HG03064 (cell line): ENCODE data around the gene UBE2Q1.

ENCODE experiments used
- ATAC-seq: cut with Tn5 transposase; IDR thresholded peaks from one replicate; pipeline ENCODE4 v1.9.1; 2021; ENCODE audit warnings: low read depth; ENCODE audit not compliant: unreplicated experiment

UBE2Q1 gene

DNA sequence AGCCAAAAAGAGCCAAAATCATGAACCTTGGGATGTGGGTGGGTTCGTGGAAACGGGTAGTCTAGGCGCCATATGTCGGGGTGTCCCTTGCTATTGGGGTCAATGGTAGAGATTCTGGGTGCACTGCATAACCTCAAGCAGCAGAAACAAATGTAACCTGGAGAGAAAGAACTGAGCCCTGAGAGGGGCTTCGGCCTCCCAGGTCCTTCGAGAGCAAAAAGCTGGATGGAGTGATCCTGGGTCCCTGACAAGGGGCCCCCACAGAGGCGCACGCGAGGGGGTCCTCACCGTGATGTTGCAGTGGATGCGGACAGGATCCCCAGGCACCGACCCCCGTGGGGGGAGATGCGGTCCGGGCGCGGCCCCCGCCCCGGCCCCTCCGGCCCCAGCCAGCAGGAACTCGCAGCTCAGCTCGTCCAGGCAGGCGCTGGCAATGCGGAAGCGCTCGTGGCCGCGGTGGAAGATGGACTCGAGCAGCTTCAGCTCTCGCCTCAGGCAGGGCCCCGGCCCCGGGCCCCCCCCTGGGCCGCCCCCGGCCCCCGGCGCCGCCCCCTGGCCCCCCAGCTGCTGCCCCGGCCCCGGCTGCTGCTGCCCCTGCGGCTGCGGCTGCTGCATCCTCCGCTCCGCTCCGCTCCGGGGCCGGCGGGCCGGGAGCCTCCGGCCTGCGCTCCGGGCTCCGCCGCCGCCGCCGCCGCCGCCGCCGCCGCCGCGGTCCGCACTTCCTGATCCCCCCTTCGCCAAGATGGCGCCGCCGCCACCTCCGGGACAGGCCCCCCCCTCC is at the start of gene UBE2Q1:
Gene UBE2Q1, minus strand, starts transcription at position 724 of the 781 bp plus-strand sequence. Its CDS starts 109 bp downstream, at position 615.
- no peak for ATAC-seq

DNA sequence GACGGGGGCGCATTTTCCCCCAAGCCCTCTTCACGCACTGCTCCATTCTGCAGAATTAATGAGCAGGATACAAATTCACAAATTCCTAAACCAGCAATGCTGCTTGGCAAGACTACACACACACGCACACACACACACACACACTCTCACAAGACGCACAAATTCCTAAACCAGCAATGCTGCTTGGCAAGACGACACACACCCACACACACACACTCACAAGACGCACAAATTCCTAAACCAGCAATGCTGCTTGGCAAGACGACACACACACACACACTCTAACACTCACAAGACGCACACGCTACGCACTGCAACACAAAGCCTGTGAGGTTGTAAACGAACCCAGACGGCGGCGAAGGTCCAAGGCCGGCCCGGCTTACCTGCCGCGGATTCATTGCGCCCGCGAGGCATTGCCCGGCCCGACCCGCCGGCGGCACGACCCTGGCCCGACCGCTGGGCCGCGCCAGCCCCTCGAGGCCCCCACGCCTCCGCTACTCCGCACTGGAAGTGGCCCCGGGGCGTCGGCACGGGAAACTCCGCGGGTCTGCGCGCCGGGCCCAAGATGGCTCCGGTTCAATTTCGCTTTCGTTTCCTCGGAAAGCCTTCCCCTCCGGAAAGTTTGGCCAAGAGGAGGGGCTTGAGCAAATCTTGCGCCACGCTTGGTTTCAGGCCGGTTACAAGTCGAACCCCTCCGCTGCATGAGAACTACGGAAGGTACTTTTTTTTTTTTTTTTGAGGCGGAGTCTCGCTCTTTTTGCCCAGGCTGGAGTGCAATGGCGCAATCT is 49.3 kb upstream of the UBE2Q1 start, which contains the start of gene ADAR:
Gene ADAR, minus strand, starts transcription at position 578 of the 788 bp plus-strand sequence. Its CDS starts 180 bp downstream, at position 398.
- ATAC-seq, result peak; percentile 65

DNA sequence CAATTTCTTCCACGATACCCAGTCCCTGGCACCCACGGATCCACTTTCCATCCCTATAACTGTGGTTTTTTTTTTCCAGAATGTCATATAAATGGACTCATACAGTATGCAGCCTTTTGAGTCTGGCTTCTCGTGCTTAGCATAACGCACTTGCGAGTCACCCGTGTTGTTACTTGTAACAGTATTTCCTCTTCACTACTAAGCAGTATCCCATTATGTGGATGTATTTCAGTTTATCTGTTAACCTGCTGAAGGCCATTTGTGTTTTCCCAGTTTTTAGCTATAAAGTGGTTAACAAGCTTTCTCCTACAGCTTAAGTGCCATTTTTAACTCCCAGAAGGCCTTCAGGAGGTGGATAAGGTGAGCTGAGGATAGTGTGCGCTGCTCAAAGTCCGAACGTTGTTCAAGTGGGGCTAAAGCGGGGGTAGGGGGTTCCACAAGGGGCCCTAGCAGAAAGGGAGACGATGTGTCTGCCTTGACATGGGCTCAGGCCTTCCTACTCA is 48.7 kb upstream of the UBE2Q1 start:
- no peak for ATAC-seq

DNA sequence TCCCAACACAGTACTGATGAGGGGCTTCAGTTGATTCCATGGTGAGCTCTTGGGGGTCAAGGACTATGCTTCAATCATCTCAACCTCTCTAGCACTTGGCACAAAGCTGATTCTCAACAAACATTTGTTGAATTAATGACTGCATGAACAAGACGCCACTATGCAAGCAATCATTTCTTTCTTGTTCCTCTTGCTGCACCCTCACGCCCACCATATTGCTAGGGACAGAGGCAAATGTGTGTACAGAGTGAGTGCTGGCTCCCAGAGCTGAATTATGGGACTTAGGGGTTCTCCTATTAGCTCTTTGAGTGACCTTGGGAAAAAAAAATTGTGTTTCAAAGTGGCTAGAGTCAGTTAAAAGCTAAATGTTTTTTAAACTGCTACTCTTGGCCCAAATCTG is 47.1 kb upstream of the UBE2Q1 start:
- ATAC-seq, result no peak

DNA sequence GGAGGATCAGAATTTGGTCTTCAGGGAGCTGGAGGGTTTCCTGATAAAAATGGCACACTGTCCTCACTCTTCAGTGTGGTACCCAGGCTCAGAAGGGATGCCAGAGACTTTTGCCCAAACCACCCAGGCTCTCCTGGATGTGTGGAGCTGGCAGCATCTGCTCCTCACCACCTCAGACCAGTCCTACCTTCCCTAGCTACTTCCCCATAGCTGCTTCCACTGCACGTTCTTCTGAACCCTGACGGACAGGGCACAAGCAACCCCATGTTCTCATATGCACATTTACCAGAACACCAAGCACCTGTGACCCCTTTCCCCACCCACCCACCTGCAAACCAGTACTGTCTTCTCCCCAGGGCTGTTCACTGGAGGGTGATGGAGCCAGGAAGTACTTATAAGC is 44.9 kb upstream of the UBE2Q1 start:
- no peak for ATAC-seq

DNA sequence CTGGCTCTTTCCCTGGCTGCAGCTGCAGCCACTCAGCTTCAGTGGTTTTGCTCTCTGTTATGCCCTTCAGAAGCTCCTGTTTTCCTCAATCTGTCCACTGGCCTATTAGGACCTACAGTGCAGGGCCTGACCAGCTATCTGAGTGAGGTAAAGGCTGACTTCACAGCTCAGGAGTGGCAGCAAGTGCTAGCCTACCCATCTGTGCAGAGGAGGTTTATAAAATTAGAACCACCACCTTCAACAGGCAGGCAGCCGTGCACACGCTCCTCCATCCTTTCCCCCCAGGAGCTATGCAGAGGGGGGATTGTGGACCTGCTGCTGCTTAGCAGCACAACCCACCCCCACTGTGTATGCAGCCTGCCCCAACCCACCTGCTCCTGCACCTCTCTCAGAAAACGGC is 41.2 kb upstream of the UBE2Q1 start:
- no peak for ATAC-seq

DNA sequence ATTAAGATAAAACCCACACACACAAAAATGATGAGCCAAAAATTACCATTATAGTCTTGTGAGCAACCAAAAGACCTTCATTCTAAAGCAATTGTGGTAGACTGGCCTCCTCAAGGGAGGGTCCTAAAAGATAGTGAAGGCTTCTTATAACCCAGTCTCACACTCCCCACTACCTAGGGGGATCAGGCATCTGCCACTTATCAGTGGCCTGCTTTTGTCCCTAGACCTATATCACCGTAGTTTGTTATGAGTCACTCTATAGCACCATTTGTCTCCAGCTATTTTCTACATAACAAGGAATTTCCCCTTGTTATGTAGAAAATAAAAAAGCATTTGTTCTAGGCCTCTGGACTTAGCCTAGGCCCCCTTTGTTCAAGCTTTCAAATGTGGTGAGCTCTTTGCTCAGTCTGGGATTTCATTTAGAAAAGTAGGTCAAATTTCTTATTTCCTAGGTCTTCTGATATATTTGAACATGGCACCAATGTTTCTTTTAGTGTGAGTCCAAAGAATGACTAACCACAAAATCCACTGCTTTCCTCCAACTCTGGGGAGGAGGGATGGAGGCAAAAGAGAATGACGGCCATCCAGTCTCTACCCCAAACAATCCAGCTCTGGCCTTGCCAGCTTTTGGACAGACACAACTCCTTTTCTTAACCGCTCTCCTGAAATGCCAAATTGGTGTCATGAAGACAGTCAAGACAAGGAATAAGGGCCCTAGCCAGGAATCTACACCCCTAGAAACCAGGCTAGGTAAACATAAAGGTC is 40.6 kb upstream of the UBE2Q1 start:
- no peak for ATAC-seq

DNA sequence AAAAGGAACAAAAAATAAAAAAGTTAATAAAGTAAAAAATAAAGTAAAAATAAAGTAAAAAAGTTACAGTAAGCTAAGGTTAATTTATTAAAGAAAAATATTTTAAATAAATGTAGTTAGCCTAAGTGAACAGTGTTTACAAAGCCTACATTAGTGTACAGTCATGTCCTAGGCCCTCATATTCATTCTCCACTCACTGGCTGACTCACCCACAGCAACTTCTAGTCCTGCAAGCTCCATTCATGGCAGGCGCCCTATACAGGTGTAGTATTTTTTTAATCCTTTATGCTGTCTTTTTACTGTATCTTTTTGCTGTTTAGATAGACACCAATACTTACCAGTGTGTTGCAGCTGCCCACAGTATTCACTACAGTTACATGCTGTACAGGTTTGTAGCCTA is 37.2 kb upstream of the UBE2Q1 start:
- no peak for ATAC-seq

DNA sequence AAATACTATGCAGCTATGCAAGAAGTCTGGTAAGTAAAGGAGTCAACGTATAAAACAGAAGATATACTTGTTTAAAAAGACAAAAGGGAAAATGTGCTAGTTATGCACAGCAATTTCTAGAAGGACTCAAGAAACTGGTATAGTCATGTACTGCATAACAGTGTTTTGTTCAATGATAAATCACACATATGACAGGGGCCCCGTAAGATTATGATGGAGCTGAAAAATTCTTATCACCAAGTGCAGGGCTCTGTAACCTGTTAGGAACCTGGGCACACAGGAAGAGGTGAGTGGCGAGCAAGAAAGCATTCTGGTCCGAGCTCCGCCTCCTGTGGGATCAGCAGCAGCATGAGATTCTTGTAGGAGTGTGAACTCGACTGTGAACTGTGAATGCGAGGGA is 36.3 kb upstream of the UBE2Q1 start:
- no peak for ATAC-seq

DNA sequence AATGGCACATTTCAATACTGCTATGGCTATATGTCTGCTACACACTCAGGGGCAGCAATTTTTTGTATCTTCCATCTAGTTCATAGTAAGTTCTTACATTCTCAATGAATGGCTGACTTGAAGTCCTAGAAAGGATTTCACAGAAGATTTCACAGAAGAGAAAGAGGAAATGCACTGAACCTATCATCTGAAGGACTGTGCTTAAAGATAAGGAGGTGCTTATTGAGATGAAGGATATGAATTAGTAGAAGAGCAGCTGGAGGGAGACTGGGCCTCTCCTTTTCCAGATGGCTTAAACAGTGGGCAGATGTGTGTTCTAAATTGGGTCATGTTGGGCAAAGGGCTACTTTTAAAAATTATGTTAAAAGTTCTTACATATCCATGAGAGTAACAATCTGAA is 34.9 kb upstream of the UBE2Q1 start:
- no peak for ATAC-seq

DNA sequence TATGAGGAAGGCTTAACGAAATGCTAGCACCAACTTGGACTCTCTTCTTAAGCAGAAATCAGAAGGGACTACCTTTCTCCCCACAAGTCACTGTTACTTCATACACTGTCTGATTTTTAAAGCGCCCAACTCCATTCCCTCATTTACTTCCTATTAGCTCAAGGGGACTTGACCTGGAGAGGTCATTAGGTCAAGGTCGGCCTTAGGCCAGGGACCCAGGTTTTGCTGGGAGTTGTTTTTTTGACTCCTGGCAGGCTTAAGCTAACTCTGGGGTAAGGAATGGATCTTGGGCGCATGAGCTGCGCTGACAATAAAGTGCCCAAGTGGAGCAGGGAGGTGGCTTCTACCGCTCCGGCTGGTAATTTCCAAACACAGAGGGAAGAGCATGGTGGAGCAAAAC is 32.7 kb upstream of the UBE2Q1 start:
- no peak for ATAC-seq

DNA sequence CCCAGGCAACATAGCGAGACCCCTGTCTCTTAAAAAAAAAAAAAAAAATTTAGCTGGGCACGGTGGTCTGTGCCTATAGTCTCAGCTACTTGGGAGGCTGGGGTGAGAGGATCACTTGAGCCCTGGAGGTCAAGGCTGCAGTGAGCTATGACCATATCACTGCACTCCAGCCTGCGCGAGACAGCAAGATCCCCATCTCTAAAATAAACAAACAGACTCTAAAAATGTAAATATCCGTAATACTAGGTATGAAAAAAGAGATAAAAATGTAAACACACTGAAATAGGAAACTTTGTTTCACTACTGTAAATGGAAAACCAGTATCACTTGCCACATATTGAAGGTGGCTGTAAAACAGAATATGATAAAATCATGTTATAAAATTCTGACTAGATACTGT is 32.3 kb upstream of the UBE2Q1 start:
- no peak for ATAC-seq

DNA sequence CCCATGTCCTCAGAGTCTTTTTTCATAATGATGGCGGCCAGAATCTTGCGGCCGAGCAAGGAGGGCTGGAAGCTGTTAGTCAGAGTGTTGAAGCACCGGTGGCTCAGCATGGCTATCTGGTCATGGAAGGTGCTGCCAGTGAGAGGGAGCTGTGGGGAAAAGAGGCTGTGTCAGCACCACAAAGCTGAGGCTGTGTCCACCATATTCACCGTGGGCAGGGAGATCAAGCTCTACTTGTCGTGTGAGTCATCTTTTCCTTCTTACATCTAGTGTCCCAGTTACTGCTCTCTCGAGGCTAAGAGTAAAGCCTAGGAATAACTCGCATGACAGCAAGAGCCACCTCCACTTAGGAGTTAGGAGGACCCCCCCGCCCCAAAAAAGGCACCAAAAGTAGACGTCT is 31.3 kb upstream of the UBE2Q1 start:
- ATAC-seq, result no peak

DNA sequence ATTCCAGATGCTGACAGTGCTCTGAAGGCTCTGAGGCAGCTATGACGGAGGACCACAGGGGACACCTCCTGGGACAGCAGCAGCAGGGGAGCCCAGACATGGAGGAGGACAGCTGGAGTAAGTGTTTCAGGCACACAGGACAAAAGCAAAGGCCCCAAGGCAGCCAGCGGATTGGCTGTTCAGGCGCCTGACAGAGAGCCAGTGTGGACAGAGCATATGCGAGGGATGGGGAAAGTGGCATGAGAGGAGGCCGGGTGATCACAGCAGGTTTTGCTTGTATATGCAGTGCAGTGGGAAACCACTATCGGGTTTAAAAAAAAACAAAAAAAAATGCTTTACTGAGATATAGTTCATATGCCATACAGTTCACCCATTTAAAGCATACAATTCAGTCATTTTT is 28.2 kb upstream of the UBE2Q1 start:
- no peak for ATAC-seq

DNA sequence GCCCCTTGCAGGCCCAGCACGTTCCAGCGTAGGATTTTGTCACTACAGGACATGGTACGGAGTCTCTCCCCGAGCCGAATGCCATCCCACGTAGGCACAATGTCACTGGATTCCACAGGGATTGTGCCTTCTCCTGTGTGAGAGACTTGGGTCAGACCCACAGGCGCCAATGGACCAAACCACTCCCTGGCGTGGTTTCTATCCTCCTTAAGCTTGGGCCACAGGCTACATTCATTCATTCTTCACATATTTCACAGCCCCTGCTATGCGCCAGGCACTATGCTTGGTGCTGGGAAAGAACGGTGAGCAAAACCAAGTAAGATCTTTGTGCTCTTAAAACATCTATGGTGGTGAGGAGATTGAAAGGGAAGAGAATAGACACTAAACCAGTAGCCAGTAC is 27.8 kb upstream of the UBE2Q1 start:
- no peak for ATAC-seq

DNA sequence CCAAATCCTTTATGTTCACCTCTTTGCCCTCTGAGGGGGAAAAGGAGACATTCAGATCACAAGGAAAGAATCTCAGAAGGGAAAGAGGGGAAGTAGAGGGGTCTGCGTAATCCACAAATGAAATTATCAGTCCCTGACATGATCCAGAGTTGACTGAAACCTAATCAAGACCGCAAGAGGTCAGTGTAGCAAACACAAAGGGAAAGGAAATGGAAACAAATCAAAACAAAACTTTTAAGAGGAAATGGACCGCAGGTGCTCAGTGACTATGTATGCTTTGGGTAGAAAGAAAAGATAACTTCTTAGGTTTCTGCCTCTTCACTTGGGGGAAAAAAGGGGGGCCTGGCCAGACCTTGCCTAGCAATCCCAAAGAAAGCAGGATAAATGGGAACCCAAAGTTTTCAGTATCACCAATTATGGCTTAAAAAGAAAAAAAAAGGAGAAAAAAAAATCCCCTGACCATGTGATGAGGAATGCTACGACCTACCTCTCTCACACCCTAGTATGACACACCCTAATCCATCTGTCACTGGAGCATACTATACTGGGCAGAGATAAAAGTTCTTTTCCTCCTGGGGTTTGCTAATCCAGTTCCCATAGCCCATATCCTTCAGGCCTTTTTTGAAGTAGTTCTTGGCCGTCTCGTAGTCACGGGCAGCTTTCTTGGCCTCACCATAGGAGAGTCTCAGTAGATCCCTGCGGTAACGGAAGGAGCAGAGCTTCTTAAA is 26.0 kb upstream of the UBE2Q1 start:
- ATAC-seq, result no peak

DNA sequence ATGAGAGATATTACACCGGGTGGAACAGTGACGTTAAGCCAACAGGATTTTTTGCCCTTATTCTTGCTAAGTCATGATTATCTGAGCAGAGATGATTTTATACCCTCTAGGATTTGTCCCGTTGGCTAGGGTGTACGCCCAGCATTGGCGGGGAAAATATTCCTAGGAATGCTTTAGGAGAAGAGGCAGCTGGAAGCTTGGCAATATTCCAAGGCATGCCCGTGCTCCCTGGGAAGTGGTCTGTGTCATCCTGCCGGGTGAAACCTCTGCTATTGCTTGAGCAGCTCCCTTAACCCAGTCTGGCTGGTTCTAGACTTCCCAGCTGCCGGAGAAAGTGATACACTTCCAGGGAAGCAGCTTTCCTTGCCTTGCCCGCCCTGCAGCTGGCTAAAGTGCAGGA is 25.3 kb upstream of the UBE2Q1 start:
- no peak for ATAC-seq

DNA sequence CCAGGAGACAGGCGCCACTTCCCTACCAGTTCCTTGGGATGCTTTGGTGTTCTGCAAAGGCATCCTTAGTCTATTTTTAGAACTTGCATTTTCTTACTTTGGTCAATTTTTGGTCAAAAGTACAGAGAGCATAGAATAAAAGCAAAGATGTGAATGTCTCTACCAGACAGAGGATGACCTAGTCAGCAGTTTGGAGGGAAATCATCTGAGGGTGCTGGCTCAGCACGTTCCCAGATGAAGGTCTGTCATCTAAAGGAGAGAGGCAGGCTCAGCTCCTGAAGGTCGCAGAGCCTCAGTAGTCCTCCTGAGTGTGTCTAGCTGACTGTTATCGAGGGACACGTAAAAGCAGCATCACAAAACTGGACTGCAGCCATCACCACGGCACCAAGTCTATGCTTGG is 24.4 kb upstream of the UBE2Q1 start:
- ATAC-seq, result no peak

DNA sequence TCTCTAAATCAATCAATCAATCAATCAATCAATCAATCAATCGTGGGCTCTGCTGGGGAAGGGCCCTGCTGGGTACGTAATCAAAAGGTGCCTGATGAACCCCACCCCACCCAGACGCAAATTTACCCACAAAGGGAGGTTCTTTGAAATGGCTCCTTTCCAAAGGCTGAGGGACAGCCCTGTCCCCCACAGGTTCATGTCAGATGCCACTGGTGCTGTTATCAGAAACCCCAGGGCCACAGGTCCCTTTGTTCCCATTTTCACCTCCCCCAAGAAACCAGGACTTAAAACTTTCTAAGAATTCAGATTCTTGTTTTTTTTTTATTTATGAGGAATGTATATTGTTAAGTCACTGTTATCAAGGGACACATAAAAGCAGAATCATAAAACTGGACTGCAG is 23.3 kb upstream of the UBE2Q1 start:
- no peak for ATAC-seq

DNA sequence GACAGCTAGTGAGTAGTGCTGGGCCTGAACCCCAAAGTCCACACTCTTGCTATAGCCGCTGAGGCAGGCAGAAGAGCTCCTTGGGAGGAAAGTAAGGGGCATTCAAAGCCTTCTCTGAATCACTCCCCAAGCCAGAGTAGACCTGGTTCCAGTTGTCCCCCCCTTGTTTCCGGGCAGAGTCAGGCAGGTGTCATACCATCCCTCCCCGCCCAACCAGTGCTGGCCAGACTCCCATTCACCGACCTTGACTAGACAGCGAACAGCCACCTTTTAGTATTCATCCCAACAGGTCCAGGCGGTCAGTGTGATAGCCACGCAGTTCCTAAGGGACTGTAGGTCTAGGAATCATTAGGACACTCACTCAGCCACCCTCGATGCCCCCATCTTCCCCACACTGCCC is 20.9 kb upstream of the UBE2Q1 start:
- no peak for ATAC-seq
